Dendritic cell treated with granulocyte-macrophage colony-stimulating factor and Interleukin-4, amounts not matched to agents 40 ng/mL and 50 ng/mL, for 4 days (primary cell): Measurements from ENCODE around the gene TPBGL.

Source experiments
- H3K27ac Mint-ChIP-seq: one replicate; pipeline ENCODE4 v1.8.0; 2022; ENCODE audit warnings: mild to moderate bottlenecking, mixed read lengths
- H3K27me3 Mint-ChIP-seq: one replicate; pipeline ENCODE4 v1.8.0; 2022; ENCODE audit warnings: mild to moderate bottlenecking, mixed read lengths
- H3K36me3 Mint-ChIP-seq: one replicate; pipeline ENCODE4 v1.8.0; 2022; ENCODE audit warnings: low read depth, mixed read lengths
- H3K4me1 Mint-ChIP-seq: one replicate; pipeline ENCODE4 v1.8.0; 2022; ENCODE audit warnings: low read depth, mixed read lengths
- H3K4me3 Mint-ChIP-seq: one replicate; pipeline ENCODE4 v1.8.0; 2022; ENCODE audit warnings: mild to moderate bottlenecking, moderate library complexity, mixed read lengths
- H3K9me3 Mint-ChIP-seq: one replicate; pipeline ENCODE4 v1.8.0; 2022; ENCODE audit warnings: mixed read lengths
- intact Hi-C: fragments of 100-400 bp; cut with micrococcal nuclease; formaldehyde crosslinking; loops from one replicate; pipeline ENCODE4 v1.15.0; 2022

The TPBGL gene

DNA sequence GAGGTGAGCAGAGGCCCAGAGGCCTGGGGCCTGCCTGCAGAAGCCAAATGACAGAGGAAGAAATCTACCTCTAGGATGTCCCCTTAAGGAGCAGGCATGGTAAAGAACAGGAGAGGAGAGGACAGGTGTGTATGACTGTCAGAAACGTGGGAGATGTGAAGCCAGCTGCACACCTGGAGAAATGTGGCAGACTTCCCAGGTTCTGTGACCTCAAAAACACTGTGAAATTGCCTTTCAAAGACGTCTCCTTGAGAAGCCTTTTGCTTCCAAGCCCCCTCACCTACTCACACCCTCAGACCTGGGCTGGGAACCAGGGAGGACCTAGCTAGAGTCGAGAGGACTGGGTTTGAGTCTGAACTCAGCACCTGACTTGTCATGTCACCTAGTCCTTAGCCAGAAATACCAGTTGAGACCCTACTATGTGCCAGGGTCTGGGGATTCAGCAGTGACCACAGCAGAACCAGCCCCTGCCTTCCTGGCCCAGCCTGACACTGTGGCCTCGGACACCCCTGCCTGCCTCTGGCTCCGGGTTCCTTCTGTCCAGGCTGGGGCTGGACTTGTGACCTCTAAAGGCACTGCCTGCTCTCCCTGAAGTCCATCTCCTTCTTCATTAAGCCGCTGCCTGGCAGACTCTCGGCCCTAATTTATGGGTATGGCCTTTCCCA, 5.6 kb downstream of the TPBGL start:
- intact Hi-C loops, result no loop called here
- Mint-ChIP-seq H3K27me3 (peaks cover 70% of the 10 kb centered on the region), H3K4me1 (peaks cover 8% of the 10 kb centered on the region), H3K4me3 (no peak overlapping the region), H3K9me3 (no peaks in the 10 kb centered on the region), H3K27ac (no peak overlapping the region), H3K36me3 (no peaks in the 10 kb centered on the region)

DNA sequence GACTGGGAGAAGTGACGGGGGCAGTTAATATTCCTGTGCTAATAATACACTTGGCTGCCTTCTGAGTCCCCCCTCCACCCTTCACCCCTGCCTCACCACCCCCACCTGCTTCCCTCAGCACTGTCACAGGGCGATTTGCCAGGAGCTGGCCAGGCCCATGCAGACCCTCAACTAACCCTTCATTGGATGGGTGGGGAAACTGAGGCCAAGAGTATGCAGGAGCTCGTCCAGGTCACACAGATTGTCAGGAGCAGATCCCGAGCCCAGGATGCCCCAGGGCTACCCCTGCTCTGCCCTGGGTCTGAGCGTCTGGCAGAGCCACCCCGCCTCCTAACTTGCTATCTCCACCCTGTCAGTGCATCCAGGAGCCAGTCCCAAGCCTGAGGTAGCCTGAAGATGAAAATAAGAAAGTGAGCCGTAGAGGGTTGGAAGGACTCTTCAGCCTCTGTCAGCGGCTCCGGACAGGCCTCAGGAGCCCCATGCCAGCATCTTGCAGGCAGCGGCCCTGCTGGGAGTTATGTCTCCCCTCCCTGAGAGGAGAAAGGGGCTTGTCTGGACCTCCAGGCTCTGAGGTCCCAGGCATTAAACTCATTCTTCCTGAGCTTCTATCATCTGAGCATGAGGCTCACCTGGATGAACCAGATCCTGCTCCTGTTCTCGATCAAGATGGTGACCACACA, 6.2 kb downstream of the TPBGL start:
- H3K27me3 Mint-ChIP-seq, result peaks cover 71% of the 10 kb centered on the region

DNA sequence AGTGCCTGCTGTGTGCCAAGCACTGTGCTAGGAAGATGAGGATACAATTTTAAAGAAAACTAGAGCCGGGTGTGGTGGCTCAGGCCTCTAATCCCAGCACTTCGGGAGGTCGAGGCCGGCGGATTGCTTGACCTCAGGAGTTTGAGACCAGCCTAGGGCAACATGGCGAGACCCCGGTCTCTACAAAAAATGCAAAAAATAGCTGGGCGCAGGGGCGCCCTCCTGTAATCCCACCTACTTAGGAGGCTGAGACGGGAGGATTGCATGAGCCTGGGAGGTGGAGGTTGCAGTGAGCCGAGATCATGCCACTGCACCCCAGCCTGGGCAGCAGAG, 8.3 kb downstream of the TPBGL start:
- intact Hi-C loops, result loop anchor here (1.0 kb wide), 3 partner anchors 109 to 320 kb away; no protein-coding TSS in a partner anchor
- Mint-ChIP-seq H3K4me3 (no peak overlapping the region), H3K4me1 (no peaks in the 10 kb centered on the region), H3K27ac (no peak overlapping the region), H3K9me3 (no peaks in the 10 kb centered on the region), H3K27me3 (peaks cover 55% of the 10 kb centered on the region), H3K36me3 (no peaks in the 10 kb centered on the region)

More for the DNA sequence above, 6.2 kb downstream of the TPBGL start:
- Mint-ChIP-seq H3K4me1 (peaks cover 8% of the 10 kb centered on the region), H3K9me3 (no peaks in the 10 kb centered on the region), H3K4me3 (no peak overlapping the region), H3K27ac (no peak overlapping the region), H3K36me3 (no peaks in the 10 kb centered on the region)
- intact Hi-C loops, result no loop called here

DNA sequence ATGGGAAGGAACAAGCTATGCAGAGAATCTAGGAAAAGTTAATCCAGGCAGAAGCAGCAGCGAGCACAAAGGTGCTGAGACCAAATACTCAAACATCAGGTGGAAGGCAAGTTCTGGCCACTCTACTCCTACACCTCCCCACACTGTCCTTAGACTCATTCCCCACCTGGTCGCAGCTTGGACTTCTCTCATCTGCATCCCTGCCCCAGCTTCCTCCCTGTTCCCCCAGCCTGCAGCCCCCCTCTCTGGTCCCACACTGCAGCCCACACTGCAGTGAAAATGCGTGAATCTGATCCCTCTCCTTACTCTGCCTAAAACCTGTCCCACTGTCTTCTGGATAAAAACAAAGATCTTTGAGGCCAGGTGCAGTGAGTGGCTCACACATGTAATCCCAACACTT, 9.1 kb downstream of the TPBGL start:
- Mint-ChIP-seq H3K36me3 (no peaks in the 10 kb centered on the region), H3K27ac (no peak overlapping the region), H3K27me3 (peaks cover 49% of the 10 kb centered on the region), H3K9me3 (no peaks in the 10 kb centered on the region), H3K4me1 (no peaks in the 10 kb centered on the region), H3K4me3 (no peak overlapping the region)
- intact Hi-C loops, result no loop called here

DNA sequence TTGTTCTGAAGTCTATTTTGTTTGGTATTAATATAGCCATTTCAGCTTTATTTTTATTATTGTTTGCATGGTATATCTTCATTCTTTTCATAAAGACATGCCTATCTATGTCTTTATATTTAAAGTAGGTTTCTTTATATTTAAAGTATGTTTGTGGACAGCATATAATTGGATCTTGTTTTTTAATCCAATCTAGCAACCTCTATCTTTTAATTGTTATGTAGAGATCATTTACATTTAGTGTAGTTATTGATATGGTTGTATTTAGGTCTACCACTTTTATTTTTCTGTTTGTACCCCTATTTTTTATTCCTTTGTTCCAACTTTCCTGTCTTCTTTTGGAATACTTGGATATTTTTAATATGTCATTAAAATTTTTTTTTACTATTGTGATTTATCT, 13.8 kb downstream of the TPBGL start:
- Mint-ChIP-seq H3K4me1 (no peaks in the 10 kb centered on the region), H3K36me3 (no peaks in the 10 kb centered on the region), H3K27ac (no peak overlapping the region), H3K27me3 (peaks cover 43% of the 10 kb centered on the region), H3K9me3 (no peaks in the 10 kb centered on the region), H3K4me3 (no peak overlapping the region)
- intact Hi-C loops, result no loop called here

DNA sequence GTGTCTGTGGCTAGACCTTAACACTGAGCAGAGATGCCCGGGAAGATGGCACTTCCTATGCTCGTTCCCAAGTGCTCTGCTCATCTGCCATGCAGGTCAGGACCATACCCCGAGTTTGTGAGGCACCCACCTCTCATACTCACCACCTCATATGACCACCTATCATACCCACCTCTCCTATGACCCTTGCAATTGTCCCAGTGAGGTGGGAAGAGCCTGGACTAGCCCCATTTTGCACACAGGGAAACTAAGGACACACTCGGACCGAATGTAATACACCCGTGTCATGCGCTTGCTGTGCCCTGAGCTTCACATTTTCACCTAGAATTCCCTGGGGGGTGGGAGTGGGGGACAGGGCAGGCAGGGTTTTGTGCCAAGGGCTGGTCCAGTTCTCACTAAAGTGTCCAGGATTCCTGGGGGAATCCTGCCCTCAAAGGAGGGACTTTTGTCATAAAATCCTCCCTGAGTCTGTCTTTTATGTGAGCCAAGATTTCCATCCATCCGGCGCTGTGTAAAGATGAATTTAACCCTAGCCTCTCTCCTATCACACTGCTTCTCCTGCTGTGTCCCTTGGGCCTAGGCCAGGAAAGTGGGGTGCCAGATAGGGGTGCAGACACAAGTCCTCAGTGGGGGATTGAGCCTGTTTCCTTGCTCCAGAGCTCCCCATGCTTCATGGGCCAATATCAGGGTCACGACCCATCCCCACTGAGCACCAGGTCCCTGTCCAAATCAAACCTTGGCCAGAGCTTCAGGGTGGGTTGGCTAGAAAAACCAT, 20.0 kb downstream of the TPBGL start:
- no peaks in the 10 kb centered on the region for H3K9me3 Mint-ChIP-seq
- H3K27ac Mint-ChIP-seq, result peak overlapping the region; percentile 7
- intact Hi-C loops, result no loop called here
- peaks cover 11% of the 10 kb centered on the region for H3K36me3 Mint-ChIP-seq
- H3K27me3 Mint-ChIP-seq, result peaks cover 23% of the 10 kb centered on the region
- peaks cover 42% of the 10 kb centered on the region for H3K4me1 Mint-ChIP-seq
- H3K4me3 Mint-ChIP-seq, result no peak overlapping the region

DNA sequence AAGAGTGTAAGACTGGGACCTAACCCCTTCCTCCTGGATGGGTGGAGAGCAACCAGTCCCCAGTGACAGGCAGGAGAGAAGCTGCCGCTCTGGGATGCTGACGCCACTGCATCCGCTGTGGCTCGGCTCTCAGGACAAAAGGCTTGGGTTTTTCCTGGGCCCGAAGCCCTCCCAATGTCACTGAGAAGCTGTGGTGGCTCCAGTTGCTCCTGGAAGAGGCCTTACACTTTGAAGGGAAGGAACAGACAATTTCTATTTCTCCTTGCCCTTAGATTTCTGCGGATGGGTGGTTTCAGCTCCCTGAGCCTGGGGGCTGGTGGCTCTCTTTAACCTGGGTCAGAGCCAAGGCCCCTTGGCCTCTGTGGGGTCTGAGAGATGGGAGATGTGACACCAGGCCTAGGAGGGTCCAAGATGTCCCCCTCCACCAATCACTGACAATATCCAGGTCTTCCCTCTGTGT, 21.4 kb downstream of the TPBGL start:
- Mint-ChIP-seq H3K9me3 (no peaks in the 10 kb centered on the region), H3K36me3 (peaks cover 24% of the 10 kb centered on the region), H3K4me1 (peaks cover 56% of the 10 kb centered on the region), H3K27ac (peak overlapping the region; percentile 7), H3K4me3 (no peak overlapping the region), H3K27me3 (peaks cover 17% of the 10 kb centered on the region)
- intact Hi-C loops, result no loop called here

DNA sequence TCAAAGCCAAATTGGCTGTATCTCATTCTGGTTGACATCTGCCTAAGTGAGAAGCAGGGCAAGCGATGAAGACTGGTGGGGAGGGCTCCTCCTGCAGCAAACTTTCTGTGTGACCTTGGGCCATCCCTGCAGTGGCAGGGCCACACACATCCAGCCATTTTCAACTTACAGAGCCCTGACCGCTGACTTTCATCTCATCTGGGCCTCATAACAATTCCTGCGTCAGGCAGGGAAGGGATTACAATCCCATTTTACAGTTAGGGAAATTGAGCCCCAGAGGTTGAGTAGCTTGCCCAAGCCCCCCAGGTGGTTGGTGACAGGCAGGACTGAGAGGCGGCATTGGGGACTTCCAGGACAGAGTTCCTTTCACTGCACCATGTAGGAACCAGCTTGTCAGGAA, 21.9 kb downstream of the TPBGL start:
- H3K9me3 Mint-ChIP-seq, result no peaks in the 10 kb centered on the region
- peaks cover 61% of the 10 kb centered on the region for H3K4me1 Mint-ChIP-seq
- H3K36me3 Mint-ChIP-seq, result peaks cover 29% of the 10 kb centered on the region
- H3K4me3 Mint-ChIP-seq, result no peak overlapping the region
- intact Hi-C loops, result no loop called here
- H3K27ac Mint-ChIP-seq, result peak overlapping the region; percentile 7
- H3K27me3 Mint-ChIP-seq, result peaks cover 15% of the 10 kb centered on the region

DNA sequence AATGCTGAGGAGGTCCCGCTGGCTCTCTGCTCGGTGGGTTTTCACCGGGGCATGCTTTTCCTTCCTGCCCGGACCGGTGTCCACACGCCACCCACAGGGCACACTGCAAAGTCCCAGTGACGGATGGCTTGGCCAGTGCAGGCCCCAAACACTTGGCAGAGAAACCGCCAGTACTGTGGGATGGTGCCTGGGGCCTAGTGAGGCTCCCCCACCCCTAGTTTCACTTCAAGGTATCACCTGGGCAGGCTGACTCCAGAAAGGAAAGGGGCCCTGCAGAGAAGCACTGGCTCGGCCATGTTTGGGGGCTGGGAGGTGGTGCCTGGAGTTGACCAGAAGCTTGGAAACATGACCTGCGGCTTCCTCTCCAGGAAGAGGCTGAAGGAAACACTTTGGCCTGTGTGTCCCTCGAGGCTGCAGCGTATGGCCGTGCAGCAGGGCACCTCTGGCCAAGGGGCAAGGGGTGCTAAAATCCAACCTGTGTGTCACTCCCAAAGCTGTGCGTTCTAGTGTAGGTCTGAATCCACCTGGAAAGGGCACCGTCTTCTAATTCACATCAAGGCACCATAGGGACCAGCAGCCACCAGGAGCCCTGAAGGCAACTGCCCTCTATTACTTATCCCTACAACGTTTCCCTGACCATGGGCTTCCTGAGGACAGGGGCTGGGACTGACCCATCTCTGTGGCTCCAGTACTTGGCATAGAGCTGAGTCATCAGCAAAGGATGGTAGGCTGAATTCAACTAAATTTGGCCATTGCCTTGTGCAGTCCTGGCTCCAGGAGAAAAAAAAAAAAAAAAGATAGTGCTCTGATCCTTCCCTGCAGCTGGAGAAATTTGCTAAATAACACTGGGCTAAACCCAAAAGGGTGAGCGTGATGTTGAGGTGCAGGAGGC, 22.6 kb downstream of the TPBGL start:
- Mint-ChIP-seq H3K27me3 (peaks cover 8% of the 10 kb centered on the region), H3K9me3 (no peaks in the 10 kb centered on the region), H3K4me3 (no peak overlapping the region), H3K4me1 (peaks cover 67% of the 10 kb centered on the region), H3K36me3 (peaks cover 37% of the 10 kb centered on the region), H3K27ac (no peak overlapping the region)
- intact Hi-C loops, result no loop called here

DNA sequence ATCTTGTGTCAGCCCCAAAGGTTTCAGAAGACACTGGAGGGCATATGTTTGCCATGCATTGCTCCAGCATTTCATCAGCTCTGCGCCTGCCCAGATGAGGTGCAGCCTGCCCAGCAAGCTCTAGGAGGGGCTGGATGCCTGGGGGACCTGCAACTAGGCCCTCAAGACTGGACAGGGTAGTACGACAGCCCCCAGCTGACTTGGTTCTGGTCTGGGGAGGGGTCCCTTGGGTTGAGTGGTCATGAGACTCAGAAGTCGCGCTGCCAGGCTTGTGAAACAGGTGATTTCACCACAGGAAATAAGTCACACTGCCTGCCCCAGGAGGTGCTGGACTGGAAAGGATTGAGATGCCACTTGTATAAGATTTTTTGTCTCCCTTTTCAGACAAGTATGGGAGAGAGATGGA, 23.4 kb downstream of the TPBGL start:
- Mint-ChIP-seq H3K9me3 (no peaks in the 10 kb centered on the region), H3K4me3 (no peak overlapping the region), H3K4me1 (peaks cover 75% of the 10 kb centered on the region), H3K27me3 (peaks cover 6% of the 10 kb centered on the region), H3K27ac (no peak overlapping the region), H3K36me3 (peaks cover 44% of the 10 kb centered on the region)
- intact Hi-C loops, result no loop called here

DNA sequence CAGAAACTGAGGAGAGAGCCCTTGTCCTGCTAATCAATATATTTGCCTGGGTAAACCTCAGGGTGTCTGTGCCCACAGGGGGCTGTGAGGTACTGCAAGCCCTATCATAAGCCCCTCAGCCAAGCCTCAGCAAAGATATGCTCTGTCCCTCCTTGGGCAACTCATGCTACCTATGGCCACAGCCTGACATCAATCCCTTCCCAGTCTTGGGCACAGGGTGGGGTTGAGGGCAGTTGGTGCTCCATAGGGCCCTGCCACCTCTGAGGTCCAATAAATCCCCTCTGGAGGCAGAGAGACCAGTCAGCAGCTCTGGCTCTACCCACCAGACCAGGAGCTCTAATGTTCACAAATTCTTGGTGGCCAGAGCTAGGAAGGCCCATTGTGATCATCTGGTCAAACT, 23.8 kb downstream of the TPBGL start:
- H3K4me1 Mint-ChIP-seq, result peaks cover 79% of the 10 kb centered on the region
- intact Hi-C loops, result no loop called here
- peaks cover 49% of the 10 kb centered on the region for H3K36me3 Mint-ChIP-seq
- H3K27ac Mint-ChIP-seq, result no peak overlapping the region
- no peak overlapping the region for H3K4me3 Mint-ChIP-seq
- H3K9me3 Mint-ChIP-seq, result no peaks in the 10 kb centered on the region
- H3K27me3 Mint-ChIP-seq, result peaks cover 6% of the 10 kb centered on the region

DNA sequence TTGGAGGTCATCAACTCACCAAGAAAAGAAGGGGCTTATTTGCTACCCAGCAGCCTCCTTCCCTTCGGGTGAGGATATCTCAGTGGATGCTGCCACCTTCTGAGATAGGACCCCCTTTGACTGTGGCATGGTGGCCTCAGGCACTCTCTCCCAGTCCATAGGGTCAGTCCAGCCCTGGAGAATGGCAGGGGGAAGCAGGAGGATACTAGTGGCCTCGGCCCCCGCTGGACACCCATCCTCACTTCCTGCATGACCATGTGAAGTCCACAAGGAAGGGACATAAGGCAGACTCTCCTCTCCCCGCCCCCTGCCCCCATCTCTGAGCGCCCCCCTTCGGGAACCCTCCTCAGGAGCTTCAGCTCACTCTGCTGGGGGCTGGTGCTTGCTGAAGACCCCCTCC, 24.4 kb downstream of the TPBGL start:
- peaks cover 1% of the 10 kb centered on the region for H3K27me3 Mint-ChIP-seq
- no peak overlapping the region for H3K4me3 Mint-ChIP-seq
- peaks cover 81% of the 10 kb centered on the region for H3K4me1 Mint-ChIP-seq
- no peak overlapping the region for H3K27ac Mint-ChIP-seq
- no peaks in the 10 kb centered on the region for H3K9me3 Mint-ChIP-seq
- intact Hi-C loops, result no loop called here
- H3K36me3 Mint-ChIP-seq, result peaks cover 55% of the 10 kb centered on the region

DNA sequence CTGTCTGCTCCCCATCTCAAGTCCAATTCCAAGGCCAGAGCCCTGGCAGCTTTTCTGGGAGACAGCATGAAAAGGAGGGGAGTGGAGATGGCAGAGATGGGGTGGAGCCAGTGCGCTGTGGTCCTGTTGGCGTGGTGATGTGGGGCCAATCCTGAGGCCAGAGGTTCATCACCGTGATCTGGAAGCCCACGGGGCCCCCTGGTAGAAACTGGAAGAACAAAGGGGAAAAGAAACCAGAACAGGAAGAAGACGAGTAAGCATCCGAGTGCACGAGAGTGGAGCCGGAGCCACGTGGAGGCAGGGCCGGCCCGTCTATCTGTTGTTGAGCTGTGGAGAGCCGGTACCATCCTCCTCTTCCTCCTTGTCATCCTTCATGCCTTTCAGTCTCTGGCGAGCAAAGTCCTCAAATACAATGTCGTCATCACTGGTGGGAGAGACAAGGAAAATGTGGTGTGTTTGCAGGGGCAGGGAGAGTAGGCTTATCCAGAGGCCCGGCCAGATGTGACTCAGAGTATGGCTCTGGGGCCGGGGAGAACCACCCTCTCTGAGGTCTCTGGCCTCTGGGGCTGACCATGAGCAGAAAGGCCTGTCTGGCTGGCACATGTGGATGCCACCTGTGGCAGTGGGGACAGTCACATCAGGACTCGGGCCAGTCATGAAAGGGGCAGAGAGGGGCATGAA, 25.4 kb downstream of the TPBGL start:
- intact Hi-C loops, result no loop called here
- Mint-ChIP-seq H3K4me1 (peaks cover 81% of the 10 kb centered on the region), H3K9me3 (no peaks in the 10 kb centered on the region), H3K4me3 (no peak overlapping the region), H3K27ac (peak overlapping the region; percentile 55), H3K36me3 (peaks cover 65% of the 10 kb centered on the region), H3K27me3 (no peaks in the 10 kb centered on the region)
